ENCODE data around the gene CHFR.
"Not testable (repeated sequence)": the region's sequence is repeated elsewhere in the genome, so short reads cannot be mapped to it uniquely, and the experiment has no call there.

The CHFR gene

GRCh38 chr12:132874620-132875019 lies 12.8 kb downstream of the CHFR start:
- DNase-seq (ENCODE audit: low read depth): not testable (repeated sequence)

GRCh38 chr12:132874175-132874574 lies 13.2 kb downstream of the CHFR start:
- no peak for DNase-seq (ENCODE audit: low read depth)

GRCh38 chr12:132873724-132874123 lies 13.7 kb downstream of the CHFR start:
- DNase-seq (ENCODE audit: low read depth): no peak

- no peak for DNase-seq (ENCODE audit: low read depth)
Measured at GRCh38 chr12:132872975-132873421, 14.4 kb downstream of the CHFR start.

GRCh38 chr12:132872073-132872855 lies 15.1 kb downstream of the CHFR start:
- no peak for DNase-seq (ENCODE audit: low read depth)

- no peak for DNase-seq (ENCODE audit: low read depth)
Measured at GRCh38 chr12:132869551-132869950, 17.9 kb downstream of the CHFR start.

GRCh38 chr12:132866251-132866828 lies 21.1 kb downstream of the CHFR start:
- no peak for DNase-seq (ENCODE audit: low read depth)

- DNase-seq (ENCODE audit: low read depth): no peak
Measured at GRCh38 chr12:132861558-132861957, 25.8 kb downstream of the CHFR start.

GRCh38 chr12:132858718-132859266 lies 28.6 kb downstream of the CHFR start:
- no peak for DNase-seq (ENCODE audit: low read depth)

GRCh38 chr12:132857019-132857418 lies 30.4 kb downstream of the CHFR start:
- not testable (repeated sequence) for DNase-seq (ENCODE audit: low read depth)

- DNase-seq (ENCODE audit: low read depth): no peak
Measured at GRCh38 chr12:132856581-132856980, 30.8 kb downstream of the CHFR start.

- not testable (repeated sequence) for DNase-seq (ENCODE audit: low read depth)
Measured at GRCh38 chr12:132855211-132855610, 32.2 kb downstream of the CHFR start.

GRCh38 chr12:132853285-132854092 lies 33.9 kb downstream of the CHFR start:
- no peak for DNase-seq (ENCODE audit: low read depth)

GRCh38 chr12:132852496-132852895 lies 34.9 kb downstream of the CHFR start:
- no peak for DNase-seq (ENCODE audit: low read depth)

GRCh38 chr12:132851465-132851864 lies 35.9 kb downstream of the CHFR start:
- no peak for DNase-seq (ENCODE audit: low read depth)

- no peak for DNase-seq (ENCODE audit: low read depth)
Measured at GRCh38 chr12:132850291-132850690, 37.1 kb downstream of the CHFR start.

- no peak for DNase-seq (ENCODE audit: low read depth)
Measured at GRCh38 chr12:132848521-132848920, 38.9 kb downstream of the CHFR start.

- no peak for DNase-seq (ENCODE audit: low read depth)
Measured at GRCh38 chr12:132847363-132848356, 39.7 kb downstream of the CHFR start.

- DNase-seq (ENCODE audit: low read depth): not testable (repeated sequence)
Measured at GRCh38 chr12:132844681-132845080, 42.7 kb downstream of the CHFR start.

- DNase-seq (ENCODE audit: low read depth): no peak
Measured at GRCh38 chr12:132842449-132843045, 44.9 kb downstream of the CHFR start.

GRCh38 chr12:132841151-132841550 lies 46.3 kb downstream of the CHFR start:
- DNase-seq (ENCODE audit: low read depth): no peak

Measured in activated T-helper 1 cell treated with Interleukin-2 at 50 U/mL for 16 hours (primary cell).